HG03196 (cell line): ENCODE data around the gene ZWILCH.
"Not testable (repeated sequence)": the region's sequence is repeated elsewhere in the genome, so short reads cannot be mapped to it uniquely, and the experiment has no call there.

Experiments
- ATAC-seq: cut with Tn5 transposase; IDR thresholded peaks from one replicate; pipeline ENCODE4 v1.9.1; 2021; ENCODE audit not compliant: unreplicated experiment

Gene ZWILCH

GRCh38 chr15:66578286-66578875 lies 73.3 kb downstream of the ZWILCH start:
- ATAC-seq: no peak

DNA sequence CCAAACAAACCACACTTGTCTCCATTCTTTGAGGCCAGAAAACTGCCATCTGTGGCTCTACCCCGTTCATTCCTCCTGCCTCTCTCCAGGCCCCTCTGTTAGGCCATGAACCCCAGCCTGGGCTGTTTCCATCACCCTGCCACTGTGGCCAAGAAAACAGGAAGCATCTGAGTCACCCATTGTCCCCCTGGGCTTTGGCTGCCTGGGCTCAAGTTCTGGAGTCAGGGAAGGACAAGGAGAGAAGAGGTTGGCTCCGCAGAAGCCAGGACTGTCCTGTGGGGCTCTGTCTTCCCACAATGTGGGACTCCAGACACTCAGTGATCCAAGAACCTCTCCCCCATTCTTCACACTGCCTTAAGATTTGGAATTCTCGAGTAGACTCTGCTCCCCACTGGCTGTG lies 75.5 kb downstream of the ZWILCH start:
- ATAC-seq: no peak

DNA sequence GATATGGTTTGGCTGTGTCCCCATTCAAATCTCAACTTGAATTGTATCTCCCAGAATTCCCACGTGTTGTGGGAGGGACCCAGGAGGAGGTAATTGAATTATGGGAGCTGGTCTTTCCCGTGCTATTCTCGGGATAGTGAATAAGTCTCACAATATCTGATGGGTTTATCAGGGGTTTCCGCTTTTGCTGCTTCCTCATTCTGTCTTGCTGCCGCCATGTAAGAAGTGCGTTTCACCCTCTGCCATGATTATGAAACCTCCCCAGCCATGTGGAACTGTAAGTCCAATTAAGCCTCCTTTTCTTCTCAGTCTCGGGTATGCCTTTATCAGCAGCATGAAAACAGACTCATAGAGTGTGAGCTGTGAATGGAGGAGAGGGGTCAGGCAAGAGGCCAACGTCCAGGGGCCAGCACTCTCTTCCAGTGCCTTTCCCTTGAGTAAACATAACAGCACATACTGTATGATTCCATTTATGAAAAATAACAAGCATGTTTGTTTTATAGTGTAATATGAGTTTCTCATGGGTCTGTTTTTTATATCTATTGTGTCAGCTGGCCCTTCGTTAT lies 76.9 kb downstream of the ZWILCH start:
- ATAC-seq: no peak

- no peak for ATAC-seq
Observed at GRCh38 chr15:66586155-66586976, 81.2 kb downstream of the ZWILCH start.

- no peak for ATAC-seq
Observed at GRCh38 chr15:66587020-66587419, 81.9 kb downstream of the ZWILCH start.

- ATAC-seq: no peak
Observed at GRCh38 chr15:66587749-66588148, 82.6 kb downstream of the ZWILCH start.

DNA sequence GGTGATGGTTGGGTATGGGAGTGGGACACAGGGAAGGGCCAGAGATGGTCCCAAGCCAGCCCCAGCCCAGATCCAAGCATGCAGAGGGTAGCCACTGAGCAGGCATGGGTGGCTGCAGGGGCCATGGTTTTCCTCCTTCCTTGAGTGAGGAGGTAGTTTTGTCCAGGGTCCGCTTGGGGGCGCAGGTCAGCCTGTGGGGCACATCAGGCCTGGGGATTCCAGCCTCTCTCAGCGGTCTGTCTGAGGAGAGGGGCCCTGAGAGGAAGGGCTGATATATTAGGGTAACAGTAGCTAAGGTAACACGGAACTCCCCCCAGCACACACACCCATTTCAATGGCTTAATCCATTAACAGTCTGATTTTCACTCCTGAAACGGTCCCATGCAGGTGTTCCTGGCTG lies 83.4 kb downstream of the ZWILCH start:
- ATAC-seq: no peak

DNA sequence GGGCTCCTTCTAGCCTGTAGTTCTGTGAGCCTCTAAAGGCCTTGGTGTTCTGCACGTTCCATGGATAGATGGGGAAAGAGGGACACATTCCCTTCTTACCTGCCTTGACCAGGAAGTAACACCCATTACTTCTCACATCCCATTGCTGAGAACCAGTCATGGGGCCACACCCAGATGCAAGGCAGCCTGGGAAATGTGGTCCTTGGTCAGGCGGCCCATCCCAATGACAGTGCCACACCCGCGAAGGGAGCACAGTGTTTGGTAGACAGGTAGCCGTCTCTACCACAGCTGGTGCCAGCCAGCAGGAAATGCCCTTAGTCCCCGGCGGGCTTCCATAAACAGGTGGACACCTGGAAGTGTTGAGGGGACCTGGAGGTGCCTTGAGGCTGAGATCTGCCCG lies 83.8 kb downstream of the ZWILCH start:
- ATAC-seq: no peak

- not testable (repeated sequence) for ATAC-seq
Observed at GRCh38 chr15:66589429-66589828, 84.3 kb downstream of the ZWILCH start.

- no peak for ATAC-seq
Observed at GRCh38 chr15:66590435-66590834, 85.3 kb downstream of the ZWILCH start.

DNA sequence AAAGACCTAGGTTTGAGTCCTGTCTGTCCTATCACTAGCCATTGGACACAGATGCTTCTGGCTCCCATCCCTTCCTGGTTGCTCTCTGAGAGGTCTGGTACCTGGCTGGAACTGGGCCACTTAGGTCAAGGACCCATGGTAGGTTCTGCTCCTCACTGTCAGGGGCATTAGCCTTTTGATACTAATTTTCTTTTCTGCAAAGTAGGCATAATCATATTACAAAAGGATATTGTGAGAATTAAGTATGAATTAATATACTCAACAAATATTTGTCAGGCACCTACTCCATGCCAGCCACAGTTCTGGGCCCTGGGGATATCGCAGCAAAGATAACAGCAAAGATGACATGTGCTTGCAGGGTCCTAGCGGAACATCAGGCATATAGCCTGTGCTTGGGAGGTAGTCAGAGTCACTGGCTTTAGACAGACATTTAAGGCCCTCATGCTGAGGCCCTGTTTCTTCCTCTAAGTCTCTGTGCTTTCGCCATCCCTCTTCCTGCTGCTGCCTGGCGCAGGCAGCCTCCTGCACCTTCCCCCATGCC lies 86.3 kb downstream of the ZWILCH start:
- ATAC-seq: no peak

- no peak for ATAC-seq
Observed at GRCh38 chr15:66592505-66593218, 87.5 kb downstream of the ZWILCH start.

- no peak for ATAC-seq
Observed at GRCh38 chr15:66593219-66593780, 88.2 kb downstream of the ZWILCH start.

- ATAC-seq: no peak
Observed at GRCh38 chr15:66594344-66594743, 89.2 kb downstream of the ZWILCH start.

GRCh38 chr15:66594836-66595235 lies 89.7 kb downstream of the ZWILCH start:
- no peak for ATAC-seq

GRCh38 chr15:66595332-66595731 lies 90.2 kb downstream of the ZWILCH start:
- no peak for ATAC-seq

GRCh38 chr15:66595931-66596545 lies 90.9 kb downstream of the ZWILCH start:
- no peak for ATAC-seq

DNA sequence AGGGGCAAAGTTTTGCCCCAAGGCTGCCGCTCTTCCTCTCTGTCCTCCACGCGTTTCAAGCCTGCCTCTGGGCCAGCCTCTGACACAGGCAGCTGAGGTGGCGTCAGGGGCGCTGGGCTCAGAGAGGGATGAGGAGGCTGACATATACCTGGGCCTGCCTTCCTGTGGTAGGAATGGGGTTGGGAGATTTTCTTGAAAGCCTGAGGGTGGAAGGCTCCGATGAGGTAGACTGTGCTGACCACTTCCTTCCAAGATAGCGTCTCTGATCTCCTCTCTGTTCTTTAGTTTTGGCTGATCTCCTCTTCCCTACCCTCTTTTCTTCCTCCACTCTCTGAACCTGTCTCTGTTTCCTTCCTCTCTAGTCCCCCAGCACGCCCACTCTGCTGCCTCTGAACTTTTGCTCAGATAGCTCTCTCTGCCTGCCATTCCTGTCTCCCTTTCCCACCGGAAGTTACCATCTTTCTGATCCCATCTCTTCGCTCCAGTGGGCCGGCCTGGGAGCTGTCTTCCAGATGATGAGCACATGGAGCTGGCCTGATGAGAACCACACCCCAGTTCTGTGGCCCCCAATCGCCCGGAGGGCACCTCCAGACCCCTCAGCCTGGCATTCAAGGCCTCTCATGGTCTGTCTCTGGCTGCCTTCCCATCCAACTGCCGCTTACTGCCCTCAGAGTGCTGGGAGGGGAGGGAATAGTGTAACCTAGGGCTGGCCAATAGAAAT lies 93.1 kb downstream of the ZWILCH start:
- ATAC-seq: no peak
